GM21717 (cell line): Measurements from ENCODE around the gene PPDPF.

Experiments used
- ATAC-seq: cut with Tn5 transposase; IDR thresholded peaks from one replicate; pipeline ENCODE4 v1.9.1; 2021; ENCODE audit warnings: mild to moderate bottlenecking, moderate library complexity; ENCODE audit not compliant: unreplicated experiment

Gene PPDPF

GRCh38 chr20:63536241-63536977, 15.8 kb downstream of the PPDPF start:
- no peak for ATAC-seq

DNA sequence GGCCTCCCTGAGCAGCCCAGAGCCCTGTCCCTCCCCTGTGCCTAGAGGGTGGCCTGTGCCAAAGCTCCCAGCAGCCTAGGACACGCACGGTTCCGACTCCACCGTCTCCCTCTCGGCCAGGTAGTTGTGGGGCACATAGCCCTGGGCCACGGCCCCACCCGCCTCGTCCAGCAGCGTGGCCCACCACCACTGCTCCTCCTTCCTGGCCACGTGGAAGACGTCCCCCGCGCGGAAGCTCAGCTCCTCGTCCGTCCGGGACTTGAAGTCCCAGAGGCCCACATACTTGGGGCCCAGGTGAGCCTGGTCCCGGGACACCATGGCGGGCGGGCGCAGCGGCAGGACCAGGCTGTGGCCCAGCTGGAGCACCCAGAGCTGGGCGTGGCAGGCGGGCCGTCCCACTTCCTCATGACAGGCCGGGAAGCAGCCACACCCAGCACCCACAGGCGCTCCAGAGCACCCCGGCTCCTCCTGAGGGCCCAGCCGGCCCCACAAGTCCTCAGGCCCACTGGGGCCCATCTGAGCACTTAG, 16.5 kb downstream of the PPDPF start, which contains the start of gene PTK6:
Gene PTK6 (minus strand): TSS at position 380 of the 528 bp plus-strand sequence. CDS start 62 bp downstream, at position 318.
- ATAC-seq: no peak

DNA sequence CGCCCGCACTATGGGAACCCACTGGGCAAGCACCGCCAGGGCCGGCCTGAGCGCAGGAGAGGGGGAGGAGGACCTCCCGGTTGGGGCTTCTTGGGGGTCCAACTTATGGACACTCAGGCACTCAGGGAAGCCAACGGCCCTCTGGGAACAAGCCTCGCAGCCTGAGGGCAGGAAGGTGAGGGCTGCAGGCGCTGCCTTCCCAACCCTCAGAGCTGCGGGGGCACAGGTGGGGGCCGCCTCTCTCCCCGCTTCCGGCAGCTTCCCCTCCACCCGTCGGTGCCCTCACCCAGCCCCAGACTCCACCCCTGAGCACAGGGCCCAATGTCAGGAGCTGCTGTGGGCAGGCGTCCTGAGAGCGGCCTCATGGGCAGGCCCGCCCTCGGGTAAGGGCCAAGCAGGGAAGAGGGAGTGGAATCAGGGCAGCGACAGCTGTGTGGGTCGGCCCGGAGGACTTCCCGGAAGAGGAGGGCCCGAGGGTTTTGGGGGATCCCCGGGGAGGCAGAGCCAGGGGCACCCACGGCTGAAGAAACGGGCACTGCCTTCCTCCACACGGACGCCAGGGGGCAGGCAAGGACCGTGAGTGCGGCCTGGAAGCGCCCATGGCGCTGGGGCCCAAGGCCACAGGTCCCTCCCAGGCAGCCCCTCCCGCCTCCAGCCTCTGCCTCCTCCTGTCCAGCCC, 17.1 kb downstream of the PPDPF start:
- ATAC-seq: peak; percentile 65

DNA sequence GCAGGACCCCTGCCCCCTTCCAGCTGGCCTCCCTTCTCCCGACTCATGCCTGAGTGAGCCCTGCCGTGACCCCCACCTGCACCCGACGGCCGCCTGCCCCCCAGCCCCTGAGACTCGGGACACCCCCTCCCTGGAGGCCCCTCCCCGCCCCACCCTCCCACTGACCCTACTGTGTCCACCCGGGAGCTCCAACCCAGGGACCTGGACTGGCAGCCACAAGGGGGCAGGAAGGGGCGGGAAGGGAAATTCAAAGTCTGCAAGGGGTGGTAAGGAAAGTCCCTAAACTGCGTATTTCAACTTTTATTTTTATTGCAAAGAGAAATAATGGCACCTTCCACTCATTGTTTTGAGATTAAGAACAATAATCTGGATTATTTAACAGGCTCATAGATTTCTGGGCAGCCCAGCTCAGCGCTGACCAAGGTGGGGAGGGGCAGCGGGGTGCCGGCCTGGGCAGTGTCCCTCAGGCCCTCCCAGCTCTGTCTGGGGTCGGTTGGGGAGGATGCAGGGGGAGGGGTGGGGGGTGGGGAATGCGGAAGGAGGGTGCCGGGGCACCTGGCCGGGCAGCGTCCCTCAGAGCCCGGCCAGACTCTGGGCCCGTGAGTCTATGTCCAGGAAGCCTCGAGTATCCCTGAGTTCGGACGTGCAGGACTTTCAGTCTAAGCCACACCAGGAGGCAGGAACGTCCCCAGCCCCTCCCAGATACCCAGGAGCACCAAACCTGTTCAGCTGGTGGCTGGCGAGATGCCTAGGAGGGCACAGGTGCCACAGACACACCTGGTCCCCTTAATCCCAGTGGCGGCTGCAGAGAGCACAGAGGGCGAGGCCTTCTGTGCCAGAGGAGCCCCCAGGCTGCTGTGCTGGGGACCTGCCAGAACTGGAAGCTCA, 17.9 kb downstream of the PPDPF start:
- no peak for ATAC-seq

- ATAC-seq: no peak
Observed at GRCh38 chr20:63539092-63539430, 18.5 kb downstream of the PPDPF start.

DNA sequence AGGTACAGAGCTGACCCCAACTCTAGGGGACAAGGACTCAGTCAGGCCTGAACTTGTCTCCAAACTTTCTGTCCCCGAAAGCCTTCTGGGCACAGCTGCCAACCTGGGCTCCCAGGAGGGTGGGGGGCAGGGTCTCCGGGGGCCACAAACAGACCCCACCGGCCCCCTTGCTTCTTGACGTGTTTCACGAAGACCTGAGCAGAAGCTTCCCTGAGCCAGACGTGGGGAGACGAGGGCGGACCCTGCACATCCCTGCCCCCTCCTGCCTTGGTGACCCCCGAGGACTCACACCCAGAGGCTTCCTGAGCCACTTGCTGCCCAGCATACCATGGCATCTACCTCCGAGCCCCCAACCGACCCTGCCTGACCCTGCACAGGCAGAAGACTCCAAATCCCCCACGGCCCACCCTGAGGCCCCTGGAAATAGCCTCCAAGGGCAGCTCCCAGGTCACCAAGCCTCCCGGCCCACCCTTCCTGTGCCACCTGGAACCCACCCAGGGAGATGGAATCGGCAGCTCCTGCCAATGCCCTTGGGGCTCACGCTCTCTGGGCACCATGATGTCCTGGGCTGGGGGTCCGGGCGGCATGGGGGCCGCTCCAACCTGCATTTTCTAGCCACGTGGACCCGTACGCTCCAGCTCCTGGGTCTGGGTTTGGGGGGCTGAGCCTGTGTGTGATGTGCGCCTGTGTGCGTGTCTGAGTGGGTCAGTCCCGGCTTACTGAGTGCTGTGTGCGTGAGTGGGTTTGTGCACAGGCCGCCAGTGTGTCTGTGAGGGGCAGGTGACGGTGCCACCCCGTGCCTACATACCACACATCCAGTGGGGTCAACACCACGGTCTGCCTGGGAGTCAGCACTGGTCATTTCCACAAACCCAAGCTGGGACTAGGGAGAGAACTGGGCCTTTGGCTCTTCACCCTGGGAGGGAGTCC, 19.1 kb downstream of the PPDPF start:
- no peak for ATAC-seq

DNA sequence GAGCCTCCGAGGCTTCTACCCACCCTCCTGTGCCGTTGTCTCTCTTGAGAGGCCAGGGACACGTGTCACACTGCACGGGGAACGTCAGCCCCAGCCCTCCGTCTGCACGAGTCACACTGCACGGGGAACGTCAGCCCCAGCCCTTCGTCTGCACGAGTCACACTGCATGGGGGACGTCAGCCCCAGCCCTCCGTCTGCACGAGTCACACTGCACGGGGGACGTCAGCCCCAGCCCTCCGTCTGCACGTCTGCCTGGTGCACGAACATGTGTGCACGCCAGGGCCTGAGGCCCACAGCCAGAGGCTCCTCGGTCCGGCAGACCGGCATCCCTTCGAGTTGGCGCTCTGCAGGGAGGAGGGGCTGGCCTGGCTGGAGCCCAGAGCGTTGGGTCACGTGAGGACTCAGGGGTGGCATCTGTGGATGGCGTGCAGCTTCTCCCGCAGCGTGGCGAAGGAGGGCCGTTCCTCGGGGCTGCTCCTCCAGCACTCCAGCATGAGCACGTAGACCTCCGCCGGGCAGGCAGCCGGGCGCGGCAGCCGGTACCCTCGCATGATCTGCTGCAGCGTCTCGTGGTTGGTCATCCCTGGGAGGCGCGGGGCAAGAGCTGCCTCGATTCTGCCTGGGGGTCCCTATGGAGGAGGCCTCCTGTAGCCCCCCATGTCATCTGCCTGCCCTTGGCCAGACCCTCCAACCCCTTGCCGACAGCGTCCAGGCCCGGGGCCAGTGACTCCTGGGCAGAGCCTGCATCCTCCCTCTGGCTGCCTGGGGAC, 20.0 kb downstream of the PPDPF start:
- no peak for ATAC-seq

DNA sequence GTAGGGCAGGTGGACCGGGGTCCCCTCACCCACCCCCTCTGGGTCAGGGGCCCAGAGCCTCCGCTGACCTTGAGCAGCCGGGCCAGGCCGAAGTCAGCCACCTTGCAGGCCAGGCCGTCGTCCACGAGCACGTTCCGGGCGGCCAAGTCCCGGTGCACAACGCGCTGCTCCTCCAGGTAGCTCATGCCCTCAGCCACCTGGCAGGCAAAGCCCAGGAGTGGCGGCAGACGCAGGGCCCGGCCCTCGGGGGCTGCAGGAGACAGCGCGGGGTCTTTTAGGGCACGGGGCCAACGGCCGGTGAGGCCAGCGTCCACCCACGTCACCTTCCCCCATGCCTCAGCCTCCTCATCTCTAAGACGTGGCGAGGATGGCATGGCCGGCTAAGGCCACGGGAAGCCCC, 20.8 kb downstream of the PPDPF start:
- no peak for ATAC-seq

GRCh38 chr20:63542031-63542559, 21.5 kb downstream of the PPDPF start:
- no peak for ATAC-seq

- no peak for ATAC-seq
Observed at GRCh38 chr20:63542696-63543095, 22.1 kb downstream of the PPDPF start.

GRCh38 chr20:63543131-63543530, 22.6 kb downstream of the PPDPF start:
- no peak for ATAC-seq

- no peak for ATAC-seq
Observed at GRCh38 chr20:63543733-63544132, 23.2 kb downstream of the PPDPF start.

- ATAC-seq: no peak
Observed at GRCh38 chr20:63544241-63544957, 23.8 kb downstream of the PPDPF start.

- ATAC-seq: no peak
Observed at GRCh38 chr20:63544958-63545516, 24.5 kb downstream of the PPDPF start.

DNA sequence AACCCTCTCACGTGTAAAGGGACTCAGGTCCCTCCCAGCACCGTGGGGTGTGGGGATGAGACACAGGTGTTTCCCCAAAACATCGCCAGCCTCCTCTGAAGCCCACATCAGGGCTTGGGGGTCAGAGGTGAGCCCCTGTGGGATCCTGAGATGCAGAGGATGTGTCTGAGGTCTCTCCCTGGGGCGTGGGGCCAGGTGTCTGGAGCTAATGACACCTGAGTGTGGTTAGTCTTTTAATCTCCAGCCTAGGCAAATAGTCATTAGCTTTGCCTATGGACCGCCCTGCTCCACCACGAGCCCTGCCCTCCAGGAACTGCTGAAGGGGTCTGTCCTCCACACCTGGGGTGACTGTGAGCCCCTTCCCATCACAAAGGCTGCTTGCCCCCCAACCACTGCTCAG, 25.2 kb downstream of the PPDPF start:
- no peak for ATAC-seq

DNA sequence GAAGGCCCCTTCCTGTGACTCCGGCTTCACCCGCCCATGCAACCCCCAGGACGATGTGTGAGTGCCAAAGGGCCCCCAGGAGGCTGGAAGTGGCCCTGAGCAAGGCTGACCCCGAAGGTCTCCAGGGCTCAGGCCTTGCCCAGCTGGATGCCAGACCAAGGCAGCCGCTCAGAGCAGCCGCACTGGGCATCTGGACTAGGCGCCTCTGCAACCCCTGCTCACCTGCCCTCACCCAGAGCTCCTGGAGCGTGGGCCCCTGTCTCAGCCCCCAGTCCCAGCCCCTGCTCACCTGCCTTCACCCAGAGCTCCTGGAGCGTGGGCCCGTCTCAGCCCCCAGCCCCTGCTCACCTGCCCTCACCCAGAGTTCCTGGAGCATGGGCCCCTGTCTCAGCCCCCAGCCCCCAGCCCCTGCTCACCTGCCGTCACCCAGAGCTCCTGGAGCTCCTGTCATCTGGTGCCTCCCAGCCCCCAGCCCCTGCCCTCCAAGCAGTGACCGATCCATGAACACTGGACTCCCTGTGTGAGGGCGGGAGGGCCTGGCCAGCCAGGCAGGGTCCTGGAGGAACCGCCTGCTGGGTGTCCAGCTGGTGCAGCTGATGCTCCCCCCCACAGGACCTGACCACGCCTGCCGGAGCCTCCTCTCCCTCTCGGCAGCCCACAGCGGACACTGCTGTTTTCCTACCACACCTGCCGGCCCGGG, 25.8 kb downstream of the PPDPF start:
- ATAC-seq: no peak

- ATAC-seq: no peak
Observed at GRCh38 chr20:63546956-63547724, 26.6 kb downstream of the PPDPF start.
